B cell (primary cell): ENCODE measurements around the gene EPB41L2. TPM values are rescaled to one million over a fixed set of nuclear protein-coding genes. Genes with fewer than 3 reads are reported as not detected.

Experiments used
- ATAC-seq: fragments of 200-7000 bp; cut with Tn5 transposase; one replicate; pipeline ENCODE4 v1.10.0; 2021; ENCODE audit warnings: low read depth, mild to moderate bottlenecking, moderate number of reproducible peaks, moderate library complexity
- CTCF ChIA-PET: fragments of 350-600 bp; sonication (Branson Sonifier 250); formaldehyde crosslinking; loops from one replicate; lab custom pipeline; 2021; ENCODE audit warnings: antibody characterized with exemption, inconsistent platforms; lab: Charles Lee
- POLR2A ChIA-PET: fragments of 350-600 bp; sonication (Branson Sonifier 250); formaldehyde crosslinking; loops from one replicate; lab custom pipeline; 2021; ENCODE audit warnings: antibody characterized with exemption; lab: Charles Lee
- DNase-seq: peaks from one replicate; pipeline ENCODE4 v3.0.0; 2013
- H2AFZ ChIP-seq: 2 replicates; pipeline ENCODE4 v1.6.1; 2012; ENCODE audit warnings: mild to moderate bottlenecking, low read depth, low read length; ENCODE audit not compliant: insufficient read depth, poor library complexity, severe bottlenecking
- H3K27ac ChIP-seq, 2 donors: 1 replicate in 1 of 2; 2 replicates in 1 of 2; pipeline ENCODE4 v1.5.1; 2012 to 2013; ENCODE audit warnings: low read length in 2 of 2, mild to moderate bottlenecking in 2 of 2, moderate library complexity in 1 of 2
- H3K27me3 ChIP-seq, 4 experiments: fragments of 200-600 bp in 1 of 4; sonication (generic) in 1 of 4; replicated peaks in 1 of 4; 1 replicate in 2 of 4; 2 replicates in 2 of 4; pipeline versions ENCODE4 v1.6.1 to v1.7.0; 2013 to 2016; ENCODE audit warnings: low read length in 3 of 4, mild to moderate bottlenecking in 2 of 4, mixed read lengths in 1 of 4, moderate library complexity in 1 of 4; ENCODE audit not compliant: insufficient read depth in 4 of 4, control insufficient read depth in 3 of 4; ENCODE audit errors: control extremely low read depth in 1 of 4
- H3K36me3 ChIP-seq, 2 experiments: replicated peaks in 1 of 2; 1 replicate in 1 of 2; 2 replicates in 1 of 2; pipeline versions ENCODE4 v1.6.1 to v1.7.1; 2013; ENCODE audit warnings: low read length in 1 of 2; ENCODE audit not compliant: insufficient read depth in 2 of 2, control insufficient read depth in 1 of 2; ENCODE audit errors: control extremely low read depth in 1 of 2, extremely low read depth in 1 of 2
- H3K4me1 ChIP-seq, 2 donors: fragments of 200-600 bp in 1 of 2; sonication (generic) in 1 of 2; 1 replicate in 1 of 2; 2 replicates in 1 of 2; pipeline versions ENCODE4 v1.5.1 to v1.6.1; 2013 to 2017; ENCODE audit warnings: low read length in 2 of 2; ENCODE audit not compliant: control insufficient read depth in 2 of 2, insufficient read depth in 2 of 2
- H3K4me2 ChIP-seq: replicated peaks from 2 replicates; pipeline ENCODE3; 2012; ENCODE audit warnings: mild to moderate bottlenecking, low read depth, low read length; ENCODE audit not compliant: poor library complexity, severe bottlenecking
- H3K4me3 ChIP-seq, 5 experiments: fragments of 200-600 bp in 1 of 5; sonication (generic) in 1 of 5; 1 replicate in 3 of 5; 2 replicates in 2 of 5; pipeline versions ENCODE4 v1.5.1 to v1.7.0; 2011 to 2016; ENCODE audit warnings: low read length in 4 of 5, mild to moderate bottlenecking in 4 of 5, low read depth in 2 of 5, control low read depth in 1 of 5, moderate library complexity in 1 of 5; ENCODE audit not compliant: insufficient read depth in 1 of 5; ENCODE audit errors: control extremely low read depth in 1 of 5, extremely low read depth in 1 of 5
- H3K79me2 ChIP-seq: fragments of 200-600 bp; sonication (generic); one replicate; pipeline ENCODE4 v1.6.0; 2016; ENCODE audit warnings: low read length; ENCODE audit not compliant: control insufficient read depth, insufficient read depth
- H3K9ac ChIP-seq: fragments of 200-600 bp; sonication (generic); 2 replicates; pipeline ENCODE4 v1.6.1; 2017; ENCODE audit warnings: mild to moderate bottlenecking, low read length, moderate library complexity
- H3K9me3 ChIP-seq, 3 donors: one replicate each; pipeline versions ENCODE4 v1.6.1 to v1.7.1; 2013; ENCODE audit warnings: low read length in 2 of 3; ENCODE audit not compliant: control insufficient read depth in 2 of 3, insufficient read depth in 1 of 3; ENCODE audit errors: control extremely low read depth in 1 of 3
- H4K20me1 ChIP-seq: 2 replicates; pipeline ENCODE4 v1.6.0; 2012; ENCODE audit warnings: mild to moderate bottlenecking, low read length; ENCODE audit not compliant: insufficient read depth, control insufficient read depth, poor library complexity, severe bottlenecking
- H3K27ac Mint-ChIP-seq: one replicate; pipeline ENCODE4 v1.8.0; 2021; ENCODE audit warnings: mixed read lengths
- H3K27me3 Mint-ChIP-seq: one replicate; pipeline ENCODE4 v1.8.0; 2021; ENCODE audit warnings: mixed read lengths
- H3K4me1 Mint-ChIP-seq: one replicate; pipeline ENCODE4 v1.8.0; 2021; ENCODE audit warnings: mixed read lengths
- H3K4me3 Mint-ChIP-seq: one replicate; pipeline ENCODE4 v1.8.0; 2021; ENCODE audit warnings: mixed read lengths
- H3K9me3 Mint-ChIP-seq: one replicate; pipeline ENCODE4 v1.8.0; 2022; ENCODE audit warnings: mixed read lengths; ENCODE audit not compliant: insufficient read depth
- EZH2 ChIP-seq: IDR thresholded peaks from 2 replicates; pipeline ENCODE4 v1.6.1; 2012; ENCODE audit warnings: borderline replicate concordance, low read depth, mild to moderate bottlenecking, moderate library complexity, low read length; ENCODE audit not compliant: insufficient read depth, poor library complexity, severe bottlenecking
- WGBS: methylation state at CpG from one replicate; pipeline ENCODE4 v1.1.5; 2013; ENCODE audit warnings: missing lambda C conversion rate; ENCODE audit not compliant: insufficient coverage; 5-methylcytosine and 5-hydroxymethylcytosine counted together
- intact Hi-C: fragments of 100-400 bp; cut with micrococcal nuclease; formaldehyde crosslinking; loops from one replicate; pipeline ENCODE4 v1.10.0; 2022
- polyA plus RNA-seq: library from polyadenylated mRNA; depleted of rRNA; stranded (reverse); fragments of >200 nt; gene quantifications from 2 replicates; pipeline ENCODE4 v1.2.3, GENCODE V29; 2012
- total RNA-seq, 2 donors: library from RNA; stranded (reverse); fragments of 120-200 nt in 1 of 2; gene quantifications; 1 replicate in 1 of 2; 2 replicates in 1 of 2; pipeline versions ENCODE4 v1.2.3 to v1.2.4, GENCODE V29; 2013 to 2022
- TF ChIP-seq, protein P1 (sequence below): fragments of 200-600 bp; IDR thresholded peaks from one replicate; pipeline ENCODE4 v1.8.0; 2022; ENCODE audit warnings: antibody characterized with exemption, mild to moderate bottlenecking

Gene EPB41L2
- total and polyA plus RNA-seq, 2 donors (not counting 1 experiment from before 2014, with no cell fraction given) = 17.8 to 61.0 TPM

- H3K36me3 ChIP-seq = peaks cover 0 to 4% of the 10 kb centered on the region in 2 experiments
- no peak overlapping the region for H3K27ac ChIP-seq
- no peak overlapping the region for H3K27ac Mint-ChIP-seq
- no peaks in the 10 kb centered on the region for H4K20me1 ChIP-seq
- no peak overlapping the region for H2AFZ ChIP-seq
- intact Hi-C loops = no loop called here
- H3K27me3 Mint-ChIP-seq = no peaks in the 10 kb centered on the region
- H3K9me3 Mint-ChIP-seq = peaks cover 17% of the 10 kb centered on the region
- no peak overlapping the region for H3K4me3 Mint-ChIP-seq
- H3K4me1 ChIP-seq = no peaks in the 10 kb centered on the region
- DNase-seq (no peak), ATAC-seq (no peak)
- no peaks in the 10 kb centered on the region for H3K27me3 ChIP-seq
- TF ChIP-seq, protein P1, sequence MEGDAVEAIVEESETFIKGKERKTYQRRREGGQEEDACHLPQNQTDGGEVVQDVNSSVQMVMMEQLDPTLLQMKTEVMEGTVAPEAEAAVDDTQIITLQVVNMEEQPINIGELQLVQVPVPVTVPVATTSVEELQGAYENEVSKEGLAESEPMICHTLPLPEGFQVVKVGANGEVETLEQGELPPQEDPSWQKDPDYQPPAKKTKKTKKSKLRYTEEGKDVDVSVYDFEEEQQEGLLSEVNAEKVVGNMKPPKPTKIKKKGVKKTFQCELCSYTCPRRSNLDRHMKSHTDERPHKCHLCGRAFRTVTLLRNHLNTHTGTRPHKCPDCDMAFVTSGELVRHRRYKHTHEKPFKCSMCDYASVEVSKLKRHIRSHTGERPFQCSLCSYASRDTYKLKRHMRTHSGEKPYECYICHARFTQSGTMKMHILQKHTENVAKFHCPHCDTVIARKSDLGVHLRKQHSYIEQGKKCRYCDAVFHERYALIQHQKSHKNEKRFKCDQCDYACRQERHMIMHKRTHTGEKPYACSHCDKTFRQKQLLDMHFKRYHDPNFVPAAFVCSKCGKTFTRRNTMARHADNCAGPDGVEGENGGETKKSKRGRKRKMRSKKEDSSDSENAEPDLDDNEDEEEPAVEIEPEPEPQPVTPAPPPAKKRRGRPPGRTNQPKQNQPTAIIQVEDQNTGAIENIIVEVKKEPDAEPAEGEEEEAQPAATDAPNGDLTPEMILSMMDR = no peak
- TF ChIP-seq EZH2 = no peak
- no peak overlapping the region for H3K9ac ChIP-seq
- POLR2A ChIA-PET = no interaction called here
- CTCF ChIA-PET = no interaction called here
- no peak overlapping the region for H3K4me2 ChIP-seq
- H3K4me1 Mint-ChIP-seq = peaks cover 2% of the 10 kb centered on the region
- WGBS = 100% methylated on average over 1 of the region's 1 CpG
- H3K9me3 ChIP-seq = peaks cover 4 to 32% (median 30%) of the 10 kb centered on the region in 3 donors
- H3K4me3 ChIP-seq = no peak overlapping the region
- peaks cover 67% of the 10 kb centered on the region for H3K79me2 ChIP-seq
These were observed 11.7 kb downstream of the EPB41L2 start for GRCh38 chr6:131051341-131051740.

DNA sequence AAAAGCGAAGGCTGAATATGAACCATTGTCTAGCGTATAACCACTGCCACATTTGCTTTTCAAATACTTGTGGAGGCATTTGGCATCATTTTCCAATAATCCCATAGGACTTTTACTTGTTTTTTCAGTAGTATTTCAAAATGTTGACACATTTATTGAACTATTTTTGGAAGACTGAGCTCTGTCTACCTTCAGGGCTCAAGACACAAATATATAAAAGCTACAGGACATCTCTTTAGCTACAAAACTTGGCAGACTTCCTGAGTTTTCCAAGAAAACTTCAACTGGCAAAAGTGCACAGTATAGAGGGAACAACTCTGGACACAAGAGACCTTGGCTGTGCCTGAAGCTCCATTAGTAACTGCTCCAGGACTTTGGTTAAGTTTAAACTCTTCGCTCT, 13.4 kb downstream of the EPB41L2 start:
- no peak overlapping the region for H3K4me3 ChIP-seq
- peaks cover 2% of the 10 kb centered on the region for H3K4me1 Mint-ChIP-seq
- DNase-seq (no peak), ATAC-seq (no peak)
- H3K79me2 ChIP-seq = peaks cover 65% of the 10 kb centered on the region
- H3K27me3 ChIP-seq = no peaks in the 10 kb centered on the region
- H2AFZ ChIP-seq = no peak overlapping the region
- H3K9me3 Mint-ChIP-seq = peaks cover 13% of the 10 kb centered on the region
- H3K36me3 ChIP-seq = no peaks in the 10 kb centered on the region
- no peak overlapping the region for H3K27ac Mint-ChIP-seq
- TF ChIP-seq EZH2 = no peak
- TF ChIP-seq, protein P1 = no peak
- intact Hi-C loops = no loop called here
- H3K4me2 ChIP-seq = no peak overlapping the region
- peaks cover 0 to 25% (median 18%) of the 10 kb centered on the region in 3 donors for H3K9me3 ChIP-seq
- ChIA-PET POLR2A (no interaction called here), CTCF (no interaction called here)
- no peaks in the 10 kb centered on the region for H3K4me1 ChIP-seq
- H3K9ac ChIP-seq = no peak overlapping the region
- H4K20me1 ChIP-seq = peaks cover 5% of the 10 kb centered on the region
- no peak overlapping the region for H3K4me3 Mint-ChIP-seq
- H3K27ac ChIP-seq = no peak overlapping the region
- H3K27me3 Mint-ChIP-seq = no peaks in the 10 kb centered on the region
- WGBS = 100% methylated on average over 2 of the region's 3 CpGs
